PC-9 (cell line): ENCODE data around the gene PANX1.

ENCODE experiments used
- CTCF ChIP-seq: fragments of 200-600 bp; sonication (generic); conservative IDR thresholded peaks from 2 replicates; pipeline ENCODE4 v1.6.1; 2017; ENCODE audit warnings: mixed run types, antibody characterized with exemption, mild to moderate bottlenecking, moderate library complexity
- EZH2 ChIP-seq: fragments of 200-600 bp; sonication (generic); IDR thresholded peaks from 2 replicates; pipeline ENCODE4 v1.8.0; 2017; ENCODE audit warnings: antibody characterized with exemption, low read depth

- no peak for TF ChIP-seq CTCF
- TF ChIP-seq EZH2 = no peak
Measured at GRCh38 chr11:94211261-94211830, 82.7 kb downstream of the PANX1 start.
